Esophagus squamous epithelium (tissue), 5 donors: ENCODE data around the gene TEX44. TPM values are rescaled to one million over a fixed set of nuclear protein-coding genes. Genes with fewer than 3 reads are reported as not detected.

Source experiments
- DNase-seq: peaks from one replicate; lab custom pipeline; 2025; lab: John Stamatoyannopoulos, UW
- H3K27ac ChIP-seq, 4 donors: fragments of 200-600 bp; sonication (generic); one replicate each; pipeline ENCODE4 v1.5.1; 2016 to 2019; ENCODE audit warnings: mild to moderate bottlenecking in 1 of 4
- H3K27me3 ChIP-seq, 4 donors: fragments of 200-600 bp; sonication (generic); 1 replicate in 3 of 4; 2 replicates in 1 of 4; pipeline versions ENCODE4 v1.5.1 to v1.6.0; 2017 to 2021; ENCODE audit warnings: antibody characterized with exemption in 1 of 4
- H3K36me3 ChIP-seq, 3 donors: fragments of 200-600 bp; sonication (generic); one replicate each; pipeline ENCODE4 v1.5.1; 2016 to 2019
- H3K4me1 ChIP-seq, 3 donors: fragments of 200-600 bp; sonication (generic); one replicate each; pipeline ENCODE4 v1.5.1; 2017 to 2019
- H3K4me3 ChIP-seq, 4 donors: fragments of 200-600 bp; sonication (generic); 1 replicate in 3 of 4; 2 replicates in 1 of 4; pipeline ENCODE4 v1.5.1; 2016 to 2019; ENCODE audit warnings: mild to moderate bottlenecking in 2 of 4, moderate library complexity in 1 of 4
- H3K9me3 ChIP-seq, 3 donors: fragments of 200-600 bp; sonication (generic); one replicate each; pipeline ENCODE4 v1.5.1; 2016 to 2019
- POLR2A ChIP-seq, 4 donors: fragments of 450-650 bp; IDR thresholded peaks; one replicate each; pipeline ENCODE4 v1.6.1; 2017; ENCODE audit warnings: antibody characterized with exemption in 4 of 4, mild to moderate bottlenecking in 4 of 4, moderate library complexity in 3 of 4
- WGBS, 2 donors: methylation state at CpG; one replicate each; pipeline ENCODE4 v1.1.5; 2018; 5-methylcytosine and 5-hydroxymethylcytosine counted together
- intact Hi-C: fragments of 100-400 bp; cut with DNase I; formaldehyde crosslinking; loops from one replicate; pipeline ENCODE4 v1.15.0; 2022
- total RNA-seq, 4 donors: library from RNA; depleted of rRNA; stranded (reverse); fragments of >200 nt; gene quantifications; one replicate each; pipeline ENCODE4 v1.1.0, GENCODE V29; 2016
- TF ChIP-seq, protein P1 (sequence below), 6 experiments: fragments of 450-650 bp in 4 of 6; fragments of 200-600 bp in 2 of 6; sonication (generic) in 2 of 6; IDR thresholded peaks; one replicate each; pipeline ENCODE4 v1.5.1; 2016 to 2019; ENCODE audit warnings: antibody characterized with exemption in 6 of 6, mild to moderate bottlenecking in 4 of 6, moderate library complexity in 4 of 6
- donor health status: DM: yes; HTN: yes; CAD: no.

TEX44 gene
- total RNA-seq, 4 donors from 2014 or later = not detected

DNA sequence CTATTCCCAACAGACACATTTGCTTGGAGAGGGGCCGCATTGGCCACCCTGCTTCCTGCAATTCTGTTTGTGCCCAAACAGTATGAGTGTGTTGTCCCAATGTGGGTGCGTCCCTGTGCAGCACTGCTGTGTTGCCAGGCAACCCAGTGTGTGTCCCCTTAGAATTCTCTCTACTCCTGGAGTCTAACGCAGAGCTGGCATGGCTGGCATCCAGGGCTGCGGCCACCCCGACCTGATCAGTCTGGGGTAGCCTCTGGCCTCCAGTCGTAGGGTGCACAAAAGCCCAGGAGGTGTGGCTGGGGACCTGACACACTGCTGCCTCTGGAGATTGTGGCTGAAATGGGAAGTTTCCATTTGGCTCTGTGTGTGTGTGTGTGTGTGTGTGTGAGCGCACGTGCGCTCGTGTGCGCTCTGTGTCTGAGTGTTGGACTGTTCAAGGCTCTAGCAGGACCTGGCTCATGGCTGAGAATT, 48.0 kb downstream of the TEX44 start:
- no peaks in the 10 kb centered on the region for H3K9me3 ChIP-seq
- intact Hi-C loops = no loop called here
- WGBS, 2 donors = 45 to 46% methylated on average over 6 to 8 of the region's 11 CpGs
- DNase-seq = no peak
- peak overlapping the region; percentile 91 to 96 (median 93) for H3K27ac ChIP-seq
- no peaks in the 10 kb centered on the region for H3K27me3 ChIP-seq
- no peaks in the 10 kb centered on the region for H3K36me3 ChIP-seq
- peaks cover 20 to 58% (median 38%) of the 10 kb centered on the region in 3 donors for H3K4me1 ChIP-seq
- TF ChIP-seq, protein P1, sequence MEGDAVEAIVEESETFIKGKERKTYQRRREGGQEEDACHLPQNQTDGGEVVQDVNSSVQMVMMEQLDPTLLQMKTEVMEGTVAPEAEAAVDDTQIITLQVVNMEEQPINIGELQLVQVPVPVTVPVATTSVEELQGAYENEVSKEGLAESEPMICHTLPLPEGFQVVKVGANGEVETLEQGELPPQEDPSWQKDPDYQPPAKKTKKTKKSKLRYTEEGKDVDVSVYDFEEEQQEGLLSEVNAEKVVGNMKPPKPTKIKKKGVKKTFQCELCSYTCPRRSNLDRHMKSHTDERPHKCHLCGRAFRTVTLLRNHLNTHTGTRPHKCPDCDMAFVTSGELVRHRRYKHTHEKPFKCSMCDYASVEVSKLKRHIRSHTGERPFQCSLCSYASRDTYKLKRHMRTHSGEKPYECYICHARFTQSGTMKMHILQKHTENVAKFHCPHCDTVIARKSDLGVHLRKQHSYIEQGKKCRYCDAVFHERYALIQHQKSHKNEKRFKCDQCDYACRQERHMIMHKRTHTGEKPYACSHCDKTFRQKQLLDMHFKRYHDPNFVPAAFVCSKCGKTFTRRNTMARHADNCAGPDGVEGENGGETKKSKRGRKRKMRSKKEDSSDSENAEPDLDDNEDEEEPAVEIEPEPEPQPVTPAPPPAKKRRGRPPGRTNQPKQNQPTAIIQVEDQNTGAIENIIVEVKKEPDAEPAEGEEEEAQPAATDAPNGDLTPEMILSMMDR (IDR thresholded peaks at IDR 0.05) = peak in 1 of 6 experiments; percentile 20
- no peak for TF ChIP-seq POLR2A (IDR thresholded peaks at IDR 0.05)
- no peak overlapping the region for H3K4me3 ChIP-seq

DNA sequence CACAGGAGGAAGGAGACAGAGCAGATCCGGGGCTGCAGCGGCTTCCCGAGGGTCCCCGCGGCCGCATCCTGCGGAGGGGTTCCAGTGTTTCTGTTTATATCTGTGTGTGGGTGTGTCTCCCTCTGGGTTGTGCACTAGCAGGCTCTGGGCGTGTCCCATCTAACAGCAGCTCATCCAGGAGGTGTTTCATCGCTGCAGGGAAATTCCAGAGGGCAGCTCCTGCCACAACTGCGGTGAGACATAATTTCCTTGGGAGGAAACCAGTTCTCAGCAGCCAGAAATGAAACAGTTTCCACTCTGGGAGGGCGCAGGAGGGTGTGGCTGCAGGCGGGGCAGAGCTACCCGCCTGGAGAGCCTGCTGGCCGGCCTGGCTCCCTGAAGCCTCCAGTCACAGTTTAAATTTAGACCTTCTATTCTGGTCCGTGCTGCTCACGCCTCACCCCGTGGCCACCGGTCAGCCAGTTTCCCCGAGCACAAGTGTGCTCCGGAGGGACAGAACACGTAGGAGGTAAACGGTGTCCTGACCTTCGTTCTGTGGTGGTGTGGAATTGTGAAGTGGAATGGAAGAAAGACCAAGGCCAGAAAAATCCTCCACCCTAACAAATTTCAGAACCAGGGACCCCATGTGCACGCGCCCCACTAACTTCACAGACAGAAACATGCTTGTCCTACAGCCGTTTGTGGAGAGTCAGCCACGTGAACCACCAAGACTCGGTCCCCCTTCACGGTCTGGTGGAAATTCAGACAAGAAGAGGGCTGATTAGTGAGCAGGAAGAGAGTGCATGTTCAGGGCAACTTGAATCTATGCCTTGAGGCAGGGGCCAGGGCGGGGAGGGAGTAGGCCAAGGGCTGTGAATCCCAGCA, 50.2 kb downstream of the TEX44 start:
- TF ChIP-seq, protein P1 (IDR thresholded peaks at IDR 0.05) = peak in 1 of 6 experiments; percentile 16
- TF ChIP-seq POLR2A (IDR thresholded peaks at IDR 0.05) = peak in 1 of 4 donors; percentile 49
- H3K27ac ChIP-seq = peak overlapping the region; percentile 91 to 96 (median 96)
- peaks cover 20 to 75% (median 38%) of the 10 kb centered on the region in 3 donors for H3K4me1 ChIP-seq
- no peaks in the 10 kb centered on the region for H3K9me3 ChIP-seq
- peak; percentile 23 for DNase-seq
- 6 to 11% methylated on average over 13 to 27 of the region's 30 CpGs for WGBS, 2 donors
- no peaks in the 10 kb centered on the region for H3K27me3 ChIP-seq
- H3K36me3 ChIP-seq = no peaks in the 10 kb centered on the region
- H3K4me3 ChIP-seq = peak overlapping the region in 3 of 4 donors; percentile 15 to 57 (median 33)
- intact Hi-C loops = no loop called here

DNA sequence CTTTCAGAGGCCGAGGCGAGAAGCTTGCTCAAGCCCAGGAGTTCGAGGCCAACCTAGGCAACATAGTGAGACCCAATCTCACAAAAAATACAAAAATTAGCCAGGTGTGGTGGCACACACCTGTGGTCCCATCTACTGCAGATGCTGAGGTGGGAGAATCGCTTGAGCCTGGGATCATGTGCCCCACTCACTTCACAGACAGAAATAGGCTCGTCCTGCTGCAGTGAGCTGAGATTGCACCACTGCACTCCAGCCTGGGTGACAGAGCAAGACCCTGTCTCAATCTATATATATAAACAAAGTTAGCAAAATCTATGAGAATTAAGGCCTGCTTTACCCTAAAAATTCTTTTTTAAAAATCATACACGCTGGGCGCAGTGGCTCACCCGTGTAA, 50.8 kb downstream of the TEX44 start:
- peaks cover 20 to 79% (median 38%) of the 10 kb centered on the region in 3 donors for H3K4me1 ChIP-seq
- intact Hi-C loops = no loop called here
- DNase-seq = no peak

More for the DNA sequence above, 50.8 kb downstream of the TEX44 start:
- Histone ChIP-seq H3K27me3 (no peaks in the 10 kb centered on the region), H3K36me3 (no peaks in the 10 kb centered on the region), H3K27ac (peak overlapping the region; percentile 91 to 96 (median 96)), H3K4me3 (no peak overlapping the region), H3K9me3 (no peaks in the 10 kb centered on the region)
- no peak for TF ChIP-seq POLR2A (IDR thresholded peaks at IDR 0.05)
- TF ChIP-seq, protein P1 (IDR thresholded peaks at IDR 0.05) = no peak
- 67 to 73% methylated on average over 7 to 8 of the region's 8 CpGs for WGBS, 2 donors

Other genes starting within 250 kb of the TEX44 start
- gene B3GNT7, start 197.2 kb upstream of the TEX44 start, total RNA-seq = 1 to 10 TPM; 2.1 to 8.1 (median 5.2) TPM
- 100 to 1,000 TPM; 104 to 220 (median 175) TPM for gene NCL, start 128.4 kb upstream of the TEX44 start, total RNA-seq
- 1 to 10 TPM in 1 of 4 donors, under 1 TPM in 1, not detected in 2; 0.15 to 1.5 TPM for gene NMUR1, start 62.4 kb upstream of the TEX44 start, total RNA-seq
- 1,000 to 10,000 TPM in 2 of 4 donors, 100 to 1,000 TPM in 2; 670 to 1,121 (median 903) TPM for gene PTMA, start 115.7 kb downstream of the TEX44 start, total RNA-seq
- gene PDE6D, start 188.4 kb downstream of the TEX44 start, total RNA-seq = 10 to 100 TPM; 13.5 to 24.0 (median 16.1) TPM
- 10 to 100 TPM; 10.7 to 23.2 (median 22.1) TPM for gene COPS7B, start 193.6 kb downstream of the TEX44 start, total RNA-seq